Thoracic aorta (tissue), 2 donors: ENCODE measurements around the gene PABPC1L. TPM values are rescaled to one million over a fixed set of nuclear protein-coding genes. Genes with fewer than 3 reads are reported as not detected.
A peak's percentile ranks its signal among the peaks of the same experiment; 100 is the strongest.
"Not testable (repeated sequence)": the region's sequence is repeated elsewhere in the genome, so short reads cannot be mapped to it uniquely, and the experiment has no call there.

Source experiments
- ATAC-seq: fragments of 150-250 bp; one replicate; pipeline ENCODE4 v1.8.0; 2017; ENCODE audit warnings: low read depth; ENCODE audit not compliant: insufficient number of reproducible peaks, low FRiP score
- DNase-seq: peaks from one replicate; pipeline ENCODE4 v3.0.0-alpha.2; 2020; ENCODE audit warnings: low spot score
- H3K27ac ChIP-seq, 2 donors: fragments of 200-600 bp; sonication (generic); 1 replicate in 1 of 2; 2 replicates in 1 of 2; pipeline ENCODE4 v1.5.1; 2016; ENCODE audit warnings: mild to moderate bottlenecking in 2 of 2, moderate library complexity in 2 of 2
- H3K27me3 ChIP-seq: fragments of 200-600 bp; sonication (generic); replicated peaks from 2 replicates; pipeline ENCODE4 v1.6.0; 2016; ENCODE audit warnings: mild to moderate bottlenecking; ENCODE audit not compliant: insufficient read depth
- H3K36me3 ChIP-seq: fragments of 200-600 bp; sonication (generic); one replicate; pipeline ENCODE4 v1.5.1; 2016
- H3K4me1 ChIP-seq, 2 donors: fragments of 200-600 bp; sonication (generic); 1 replicate in 1 of 2; 2 replicates in 1 of 2; pipeline versions ENCODE4 v1.5.1 to v1.6.0; 2016; ENCODE audit warnings: low read depth in 2 of 2, mild to moderate bottlenecking in 1 of 2; ENCODE audit not compliant: control insufficient read depth in 1 of 2
- H3K4me3 ChIP-seq: fragments of 200-600 bp; sonication (generic); 2 replicates; pipeline ENCODE4 v1.5.1; 2016; ENCODE audit warnings: mild to moderate bottlenecking
- H3K9me3 ChIP-seq: fragments of 200-600 bp; sonication (generic); 2 replicates; pipeline ENCODE4 v1.5.1; 2016
- CTCF ChIP-seq: fragments of 200-600 bp; sonication (generic); IDR thresholded peaks from one replicate; pipeline ENCODE4 v1.5.1; 2019; ENCODE audit warnings: antibody characterized with exemption
- total RNA-seq, 2 donors: library from RNA; depleted of rRNA; stranded (reverse); fragments of >200 nt; gene quantifications; one replicate each; pipeline versions ENCODE4 v1.1.0 to v1.2.3, GENCODE V29; 2016

The PABPC1L gene
- total RNA-seq, 2 donors from 2014 or later = 29.5 to 33.2 TPM

GRCh38 chr20:44866703-44867335, 43.0 kb upstream of the PABPC1L start:
- Histone ChIP-seq H3K4me1 (peaks cover 28 to 39% of the 10 kb centered on the region in 2 donors), H3K27me3 (no peaks in the 10 kb centered on the region), H3K9me3 (no peaks in the 10 kb centered on the region), H3K4me3 (peak overlapping the region; percentile 66), H3K36me3 (no peaks in the 10 kb centered on the region), H3K27ac (peak overlapping the region in 1 of 2 donors; percentile 17)
- DNase-seq (no peak), ATAC-seq (no peak)
- TF ChIP-seq CTCF = no peak

- no peak overlapping the region for H3K27ac ChIP-seq
- H3K4me3 ChIP-seq = no peak overlapping the region
- H3K4me1 ChIP-seq = peaks cover 9 to 13% of the 10 kb centered on the region in 2 donors
- H3K9me3 ChIP-seq = no peaks in the 10 kb centered on the region
- TF ChIP-seq CTCF = no peak
- no peaks in the 10 kb centered on the region for H3K27me3 ChIP-seq
- DNase-seq = no peak
- ATAC-seq = no peak
- H3K36me3 ChIP-seq = no peaks in the 10 kb centered on the region
These were observed 40.4 kb upstream of the PABPC1L start for GRCh38 chr20:44869471-44869870.

GRCh38 chr20:44882360-44882759, 27.5 kb upstream of the PABPC1L start:
- H3K9me3 ChIP-seq, ATAC-seq, H3K27me3 ChIP-seq, H3K4me3 ChIP-seq, DNase-seq, H3K36me3 ChIP-seq, H3K27ac ChIP-seq: not testable (repeated sequence)
- peaks cover 8 to 18% of the 10 kb centered on the region in 2 donors for H3K4me1 ChIP-seq

- no peaks in the 10 kb centered on the region for H3K36me3 ChIP-seq
- H3K27ac ChIP-seq = no peak overlapping the region
- ATAC-seq = no peak
- H3K4me3 ChIP-seq = no peak overlapping the region
- no peaks in the 10 kb centered on the region for H3K9me3 ChIP-seq
- DNase-seq = no peak
- H3K4me1 ChIP-seq = peaks cover 18 to 28% of the 10 kb centered on the region in 2 donors
- H3K27me3 ChIP-seq = no peaks in the 10 kb centered on the region
- no peak for TF ChIP-seq CTCF
These were observed 26.5 kb upstream of the PABPC1L start for GRCh38 chr20:44883214-44883902.

- Histone ChIP-seq H3K27ac (peak overlapping the region; percentile 66 to 97), H3K9me3 (no peaks in the 10 kb centered on the region), H3K4me1 (peaks cover 32 to 44% of the 10 kb centered on the region in 2 donors), H3K27me3 (no peaks in the 10 kb centered on the region), H3K36me3 (no peaks in the 10 kb centered on the region), H3K4me3 (peak overlapping the region; percentile 95)
- no peak for TF ChIP-seq CTCF
- ATAC-seq = no peak
- no peak for DNase-seq
These were observed 24.9 kb upstream of the PABPC1L start for GRCh38 chr20:44884907-44885391.
